ENCODE data around the gene ZNF493.

DNA sequence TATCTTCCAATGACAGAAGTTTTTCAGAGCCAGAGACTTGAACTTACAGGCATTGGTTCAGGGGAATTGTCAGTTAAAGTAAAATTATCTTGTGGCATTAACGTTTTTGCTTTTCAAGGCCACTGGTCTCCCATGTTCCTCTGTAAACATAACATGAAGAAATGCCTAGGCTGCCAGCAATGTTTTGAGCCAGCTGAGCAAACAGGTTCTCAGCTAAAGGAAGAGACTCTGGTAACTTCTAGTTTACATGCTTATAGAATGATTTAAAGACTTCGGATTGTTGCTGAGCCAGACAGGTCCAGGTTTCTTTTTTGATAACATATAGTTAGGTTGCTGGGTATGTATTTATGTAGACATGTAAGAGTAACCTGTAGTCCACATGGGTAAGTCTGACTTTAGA lies 35.7 kb downstream of the ZNF493 start:
- TF ChIP-seq, protein P1, sequence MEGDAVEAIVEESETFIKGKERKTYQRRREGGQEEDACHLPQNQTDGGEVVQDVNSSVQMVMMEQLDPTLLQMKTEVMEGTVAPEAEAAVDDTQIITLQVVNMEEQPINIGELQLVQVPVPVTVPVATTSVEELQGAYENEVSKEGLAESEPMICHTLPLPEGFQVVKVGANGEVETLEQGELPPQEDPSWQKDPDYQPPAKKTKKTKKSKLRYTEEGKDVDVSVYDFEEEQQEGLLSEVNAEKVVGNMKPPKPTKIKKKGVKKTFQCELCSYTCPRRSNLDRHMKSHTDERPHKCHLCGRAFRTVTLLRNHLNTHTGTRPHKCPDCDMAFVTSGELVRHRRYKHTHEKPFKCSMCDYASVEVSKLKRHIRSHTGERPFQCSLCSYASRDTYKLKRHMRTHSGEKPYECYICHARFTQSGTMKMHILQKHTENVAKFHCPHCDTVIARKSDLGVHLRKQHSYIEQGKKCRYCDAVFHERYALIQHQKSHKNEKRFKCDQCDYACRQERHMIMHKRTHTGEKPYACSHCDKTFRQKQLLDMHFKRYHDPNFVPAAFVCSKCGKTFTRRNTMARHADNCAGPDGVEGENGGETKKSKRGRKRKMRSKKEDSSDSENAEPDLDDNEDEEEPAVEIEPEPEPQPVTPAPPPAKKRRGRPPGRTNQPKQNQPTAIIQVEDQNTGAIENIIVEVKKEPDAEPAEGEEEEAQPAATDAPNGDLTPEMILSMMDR (conservative IDR thresholded peaks at IDR 0.05 in 1 of 2, IDR thresholded peaks at IDR 0.05 in 1 of 2; ENCODE audit: extremely low read depth in 1 of 2, insufficient read depth in 1 of 2, low read depth in 1 of 2, low read length in 2 of 2), result no peak
- TF ChIP-seq EZH2 (IDR thresholded peaks at IDR 0.05; ENCODE audit: borderline replicate concordance, low read length), result no peak

All from mammary epithelial cell (primary cell).